ENCODE measurements around the gene RTF1. TPM values are rescaled to one million over a fixed set of nuclear protein-coding genes. Genes with fewer than 3 reads are reported as not detected.
"Not testable (repeated sequence)": the region's sequence is repeated elsewhere in the genome, so short reads cannot be mapped to it uniquely, and the experiment has no call there.

RTF1 gene
- total and polyA plus RNA-seq, 3 experiments from 2014 or later, result 28.2 to 35.5 (median 32.9) TPM

DNA sequence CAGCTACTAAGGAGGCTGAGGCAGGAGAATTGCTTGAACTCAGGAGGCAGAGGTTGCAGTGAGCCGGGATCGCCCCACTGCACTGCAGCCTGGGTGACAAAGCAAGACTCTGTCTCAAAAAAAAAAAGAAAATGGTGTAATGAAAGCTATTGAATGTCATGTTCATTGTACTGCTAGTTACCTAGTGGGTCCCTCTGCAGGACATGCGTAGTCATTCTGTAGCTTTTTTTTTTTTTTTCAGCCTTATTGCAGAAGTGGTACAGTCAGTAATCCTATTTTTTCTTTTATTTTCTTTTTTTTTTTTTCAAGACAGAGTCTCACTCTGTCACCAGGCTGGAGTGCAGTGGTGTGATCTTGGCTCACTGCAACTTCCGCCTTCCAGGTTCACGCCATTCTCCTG is 21.9 kb downstream of the RTF1 start:
- H3K27ac ChIP-seq (ENCODE audit: low read depth, low read length); DNase-seq; H3K4me3 Mint-ChIP-seq; H3K9me3 Mint-ChIP-seq; H3K9me3 ChIP-seq (ENCODE audit: low read length); H3K4me3 ChIP-seq (ENCODE audit: low read length); H3K4me1 ChIP-seq (ENCODE audit: insufficient read depth, low read length); H3K36me3 ChIP-seq (ENCODE audit: insufficient read depth, low read length); H3K27me3 ChIP-seq (ENCODE audit: insufficient read depth, low read length, poor library complexity, severe bottlenecking); CTCF ChIA-PET; H3K27me3 Mint-ChIP-seq: not testable (repeated sequence)
- peaks cover 15 to 30% (median 28%) of the 10 kb centered on the region in 3 donors for H3K4me1 Mint-ChIP-seq
- H3K36me3 Mint-ChIP-seq, result peaks cover 0 to 54% (median 12%) of the 10 kb centered on the region in 3 donors
- H3K27ac Mint-ChIP-seq, result peak overlapping the region in 1 of 8 donors; percentile 33
- POLR2A ChIA-PET, result interaction anchor here (0.7 kb wide), 1 partner anchor 157 kb away, joined by 3 read pairs; no protein-coding TSS in a partner anchor

DNA sequence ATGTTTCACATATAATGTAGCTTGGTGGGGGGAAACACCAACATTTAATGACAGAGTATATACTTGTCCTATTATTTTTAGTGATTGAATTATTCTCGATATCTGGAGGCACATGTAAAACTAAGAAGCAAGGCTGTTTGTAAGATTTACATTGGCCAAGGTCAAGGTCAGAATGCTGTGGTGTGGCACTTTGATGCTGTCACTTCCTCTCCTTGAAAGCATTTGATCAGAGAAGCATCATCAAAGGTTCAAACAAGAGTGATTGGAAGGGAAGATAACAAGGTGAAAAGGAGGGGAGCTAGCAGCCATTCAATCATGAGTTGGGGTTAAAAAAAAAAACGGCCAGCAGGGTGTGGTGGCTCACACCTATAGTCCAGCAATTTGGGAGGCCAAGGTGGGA is 26.4 kb downstream of the RTF1 start:
- Histone ChIP-seq H3K27me3 (ENCODE audit: insufficient read depth, low read length, poor library complexity, severe bottlenecking) (no peaks in the 10 kb centered on the region), H3K4me1 (ENCODE audit: insufficient read depth, low read length) (no peaks in the 10 kb centered on the region), H3K9me3 (ENCODE audit: low read length) (no peaks in the 10 kb centered on the region), H3K27ac (ENCODE audit: low read depth, low read length) (no peak overlapping the region), H3K4me3 (ENCODE audit: low read length) (no peak overlapping the region), H3K36me3 (ENCODE audit: insufficient read depth, low read length) (no peaks in the 10 kb centered on the region)
- H3K4me1 Mint-ChIP-seq, result peaks cover 14 to 24% (median 22%) of the 10 kb centered on the region in 3 donors
- peak overlapping the region in 7 of 8 donors; percentile 13 to 94 (median 66) for H3K27ac Mint-ChIP-seq
- peak in 1 of 5 donors; percentile 10 for DNase-seq
- H3K27me3 Mint-ChIP-seq, result no peaks in the 10 kb centered on the region
- H3K9me3 Mint-ChIP-seq, result no peaks in the 10 kb centered on the region
- POLR2A ChIA-PET, result interaction anchor here (0.6 kb wide), 2 partner anchors 11 to 17 kb away, joined by 4 read pairs; no protein-coding TSS in a partner anchor
- peaks cover 0 to 59% (median 11%) of the 10 kb centered on the region in 3 donors for H3K36me3 Mint-ChIP-seq
- CTCF ChIA-PET, result no interaction called here
- H3K4me3 Mint-ChIP-seq, result no peak overlapping the region

DNA sequence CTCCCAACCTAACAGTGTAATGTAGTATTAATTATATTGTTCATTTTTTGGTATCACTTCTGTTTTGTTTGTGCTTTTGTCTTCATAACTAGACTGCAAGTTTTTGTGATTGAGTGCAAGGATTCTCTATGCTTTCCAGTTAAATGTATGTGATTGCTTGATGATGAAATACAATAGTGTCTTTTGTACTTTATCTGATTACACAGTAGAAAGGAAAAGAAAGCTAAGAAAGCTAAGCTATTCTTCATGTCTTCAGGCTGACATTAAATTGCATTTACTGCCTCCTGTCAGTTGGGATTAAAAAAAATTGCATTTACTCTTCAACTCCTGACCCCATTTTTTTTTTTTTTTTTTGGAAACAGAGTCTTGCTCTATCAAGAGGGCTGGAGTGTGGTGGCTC is 28.5 kb downstream of the RTF1 start:
- Histone ChIP-seq H3K36me3 (ENCODE audit: insufficient read depth, low read length) (no peaks in the 10 kb centered on the region), H3K9me3 (ENCODE audit: low read length) (no peaks in the 10 kb centered on the region), H3K4me1 (ENCODE audit: insufficient read depth, low read length) (no peaks in the 10 kb centered on the region), H3K4me3 (ENCODE audit: low read length) (no peak overlapping the region), H3K27ac (ENCODE audit: low read depth, low read length) (no peak overlapping the region), H3K27me3 (ENCODE audit: insufficient read depth, low read length, poor library complexity, severe bottlenecking) (no peaks in the 10 kb centered on the region)
- ChIA-PET CTCF (interaction anchor here (1.3 kb wide), 1 partner anchor 21 kb away, joined by 5 read pairs; no protein-coding TSS in a partner anchor), POLR2A (no interaction called here)
- Mint-ChIP-seq H3K27me3 (no peaks in the 10 kb centered on the region), H3K36me3 (peaks cover 0 to 47% (median 8%) of the 10 kb centered on the region in 3 donors), H3K4me1 (peaks cover 14 to 24% (median 22%) of the 10 kb centered on the region in 3 donors), H3K9me3 (no peaks in the 10 kb centered on the region), H3K4me3 (no peak overlapping the region), H3K27ac (peak overlapping the region in 1 of 8 donors; percentile 26)
- DNase-seq, result no peak

DNA sequence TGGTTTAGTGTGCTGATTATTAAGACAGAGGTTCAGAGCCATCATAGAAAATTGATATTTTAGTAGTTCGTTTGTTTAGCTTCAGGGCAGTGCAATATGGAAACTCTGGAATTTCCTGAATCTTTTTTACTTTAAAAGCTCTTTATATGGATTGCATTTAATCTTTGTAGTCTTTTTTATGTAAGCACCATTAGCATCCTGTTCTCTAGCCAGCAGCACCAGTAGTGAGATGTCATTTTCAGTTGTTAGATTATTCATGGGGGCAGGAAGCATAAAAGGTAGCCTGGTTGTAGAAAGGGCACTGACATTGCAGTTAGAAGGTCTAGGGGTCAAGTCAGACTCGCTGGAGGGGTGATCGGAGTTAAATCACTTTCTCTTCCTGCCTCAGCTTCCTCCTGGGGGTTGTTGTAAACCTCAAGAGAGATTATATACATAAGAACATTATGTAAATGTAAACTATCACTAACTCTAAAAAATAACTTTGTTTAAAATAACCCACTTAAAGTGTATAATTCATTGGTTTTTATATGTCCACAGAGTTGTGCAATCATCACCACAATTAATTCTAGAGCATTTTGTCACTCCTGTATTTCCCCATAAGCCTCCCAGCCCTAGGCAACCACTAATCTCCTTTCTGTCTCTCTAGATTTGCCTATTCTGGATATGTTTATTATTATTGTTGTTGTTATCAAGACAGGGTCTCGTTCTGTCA is 45.3 kb downstream of the RTF1 start:
- peaks cover 18% of the 10 kb centered on the region for H3K36me3 ChIP-seq (ENCODE audit: insufficient read depth, low read length)
- H3K4me1 ChIP-seq (ENCODE audit: insufficient read depth, low read length), result no peaks in the 10 kb centered on the region
- ChIA-PET POLR2A (no interaction called here), CTCF (interaction anchor here (1.2 to 1.4 kb wide), 2 partner anchors 8 to 96 kb away, joined by 3 read pairs; no protein-coding TSS in a partner anchor)
- H3K9me3 ChIP-seq (ENCODE audit: low read length), result no peaks in the 10 kb centered on the region
- peaks cover 9 to 64% (median 17%) of the 10 kb centered on the region in 3 donors for H3K36me3 Mint-ChIP-seq
- peak overlapping the region in 6 of 8 donors; percentile 8 to 92 (median 42) for H3K27ac Mint-ChIP-seq
- H3K27me3 ChIP-seq (ENCODE audit: insufficient read depth, low read length, poor library complexity, severe bottlenecking), result no peaks in the 10 kb centered on the region
- H3K9me3 Mint-ChIP-seq, result no peaks in the 10 kb centered on the region
- no peak overlapping the region for H3K27ac ChIP-seq (ENCODE audit: low read depth, low read length)
- no peak for DNase-seq
- no peak overlapping the region for H3K4me3 ChIP-seq (ENCODE audit: low read length)
- peak overlapping the region in 1 of 7 donors; percentile 61 for H3K4me3 Mint-ChIP-seq
- peaks cover 6 to 19% (median 18%) of the 10 kb centered on the region in 3 donors for H3K4me1 Mint-ChIP-seq
- no peaks in the 10 kb centered on the region for H3K27me3 Mint-ChIP-seq

DNA sequence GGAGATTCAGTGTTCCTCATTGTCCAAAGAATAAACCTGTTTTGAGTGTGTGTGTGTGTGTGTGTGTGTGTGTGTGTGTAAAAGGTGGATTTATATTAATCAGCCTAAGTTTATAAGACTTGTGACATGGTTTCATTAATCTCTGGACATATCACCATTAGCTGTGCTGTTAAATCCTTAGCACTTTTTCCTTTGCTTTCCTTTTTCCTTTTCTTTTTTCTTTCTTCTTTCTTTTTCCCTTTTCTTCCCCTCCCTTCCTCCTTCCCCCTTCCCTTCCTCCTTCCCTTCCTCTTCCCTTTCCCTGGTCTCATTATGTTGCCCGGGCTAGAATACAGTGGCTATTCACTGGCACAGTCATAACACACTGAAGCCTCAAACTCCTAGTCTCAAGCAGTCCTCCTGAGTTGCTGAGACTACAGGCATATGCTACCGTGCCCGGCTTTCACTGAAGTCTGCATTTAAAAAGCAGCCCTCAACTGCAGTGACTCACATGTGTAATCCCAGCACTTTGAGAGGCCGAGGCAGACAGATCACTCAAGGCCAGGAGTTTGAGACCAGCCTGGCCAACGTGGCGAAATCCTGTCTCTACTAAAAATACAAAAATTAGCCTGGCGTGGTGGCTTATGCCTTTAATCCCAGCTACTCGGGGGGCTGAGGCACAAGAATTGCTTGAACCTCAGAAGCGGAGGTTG is 48.1 kb downstream of the RTF1 start:
- peaks cover 10 to 65% (median 11%) of the 10 kb centered on the region in 3 donors for H3K36me3 Mint-ChIP-seq
- H3K27ac Mint-ChIP-seq, result peak overlapping the region in 3 of 8 donors; percentile 35 to 86 (median 83)
- CTCF ChIA-PET, result interaction anchor here (0.6 to 2.3 kb wide), 14 partner anchors 11 to 560 kb away, joined by 3 to 9 read pairs (median 4); partner anchors contain the start of genes LTK and MAPKBP1
- POLR2A ChIA-PET, result no interaction called here
- Histone ChIP-seq H3K9me3 (ENCODE audit: low read length) (no peaks in the 10 kb centered on the region), H3K27me3 (ENCODE audit: insufficient read depth, low read length, poor library complexity, severe bottlenecking) (no peaks in the 10 kb centered on the region), H3K36me3 (ENCODE audit: insufficient read depth, low read length) (peaks cover 20% of the 10 kb centered on the region), H3K27ac (ENCODE audit: low read depth, low read length) (no peak overlapping the region), H3K4me1 (ENCODE audit: insufficient read depth, low read length) (no peaks in the 10 kb centered on the region), H3K4me3 (ENCODE audit: low read length) (no peak overlapping the region)
- H3K27me3 Mint-ChIP-seq, result no peaks in the 10 kb centered on the region
- H3K4me1 Mint-ChIP-seq, result peaks cover 6 to 21% (median 20%) of the 10 kb centered on the region in 3 donors
- no peak overlapping the region for H3K4me3 Mint-ChIP-seq
- DNase-seq, result no peak
- H3K9me3 Mint-ChIP-seq, result no peaks in the 10 kb centered on the region

DNA sequence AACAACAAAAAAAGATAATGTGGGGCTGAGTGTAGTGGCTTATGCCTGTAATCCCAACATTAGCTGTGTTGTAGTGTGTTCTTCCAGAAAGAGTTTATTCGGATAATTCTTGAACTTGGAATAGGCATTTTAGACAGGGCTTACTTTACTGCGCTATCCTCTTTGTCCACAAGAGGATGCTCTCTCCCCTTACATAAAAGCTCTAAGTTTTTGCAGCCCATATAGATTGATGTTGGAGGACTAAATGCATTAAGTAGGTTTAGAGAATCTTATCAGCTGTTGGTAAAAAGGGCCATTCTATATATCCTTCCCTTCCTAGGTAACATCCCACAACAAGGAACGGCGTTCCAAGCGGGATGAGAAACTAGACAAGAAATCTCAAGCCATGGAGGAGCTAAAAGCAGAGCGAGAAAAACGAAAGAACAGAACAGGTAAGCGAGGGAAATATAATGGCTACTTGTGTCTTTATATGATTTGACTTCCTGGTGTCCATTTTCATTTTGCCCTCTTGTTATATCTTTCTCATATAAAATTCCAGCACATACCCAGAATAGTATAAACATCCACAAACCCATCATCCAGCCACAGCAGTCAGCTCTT is 49.0 kb downstream of the RTF1 start:
- POLR2A ChIA-PET, result interaction anchor here (0.7 kb wide), 1 partner anchor 103 kb away, joined by 4 read pairs; no protein-coding TSS in a partner anchor
- peaks cover 23% of the 10 kb centered on the region for H3K36me3 ChIP-seq (ENCODE audit: insufficient read depth, low read length)

DNA sequence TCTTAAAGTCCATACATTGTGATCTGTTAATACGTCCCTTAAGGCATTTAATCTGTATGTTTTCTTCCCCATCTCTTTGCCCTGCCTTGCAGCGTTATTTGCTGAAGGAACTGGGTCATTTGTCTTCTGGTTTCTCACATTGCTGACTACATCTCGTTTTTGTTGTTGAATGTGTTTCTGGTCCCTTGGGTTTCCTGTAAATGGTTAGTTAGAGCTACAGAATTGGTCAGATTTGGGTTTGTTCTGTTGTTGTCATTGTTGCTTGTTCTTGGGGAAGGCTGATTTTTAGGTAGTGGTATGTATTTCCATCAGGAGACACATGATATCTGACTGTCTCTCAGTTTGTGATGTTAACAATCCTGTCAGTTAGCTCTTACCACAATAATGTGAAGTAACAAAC is 49.8 kb downstream of the RTF1 start:
- Histone ChIP-seq H3K36me3 (ENCODE audit: insufficient read depth, low read length) (peaks cover 28% of the 10 kb centered on the region), H3K9me3 (ENCODE audit: low read length) (no peaks in the 10 kb centered on the region), H3K27ac (ENCODE audit: low read depth, low read length) (no peak overlapping the region), H3K4me3 (ENCODE audit: low read length) (no peak overlapping the region), H3K4me1 (ENCODE audit: insufficient read depth, low read length) (no peaks in the 10 kb centered on the region), H3K27me3 (ENCODE audit: insufficient read depth, low read length, poor library complexity, severe bottlenecking) (no peaks in the 10 kb centered on the region)
- CTCF ChIA-PET, result interaction anchor here (0.6 to 2.3 kb wide), 13 partner anchors 12 to 562 kb away, joined by 3 to 9 read pairs (median 5); no protein-coding TSS in a partner anchor
- Mint-ChIP-seq H3K27me3 (no peaks in the 10 kb centered on the region), H3K9me3 (no peaks in the 10 kb centered on the region), H3K4me3 (peak overlapping the region in 5 of 7 donors; percentile 1 to 51 (median 21)), H3K36me3 (peaks cover 10 to 77% (median 14%) of the 10 kb centered on the region in 3 donors), H3K27ac (peak overlapping the region in 7 of 8 donors; percentile 9 to 95 (median 77)), H3K4me1 (peaks cover 6 to 21% (median 20%) of the 10 kb centered on the region in 3 donors)
- peak in 1 of 5 donors; percentile 24 for DNase-seq
- POLR2A ChIA-PET, result no interaction called here

More for the DNA sequence above, 49.0 kb downstream of the RTF1 start:
- CTCF ChIA-PET, result interaction anchor here (0.6 to 2.3 kb wide), 22 partner anchors 9 to 561 kb away, joined by 3 to 9 read pairs (median 3); partner anchors contain the start of genes LTK and MAPKBP1
- Mint-ChIP-seq H3K4me1 (peaks cover 6 to 21% (median 20%) of the 10 kb centered on the region in 3 donors), H3K9me3 (no peaks in the 10 kb centered on the region), H3K27me3 (no peaks in the 10 kb centered on the region), H3K36me3 (peaks cover 10 to 70% (median 13%) of the 10 kb centered on the region in 3 donors), H3K27ac (peak overlapping the region in 7 of 8 donors; percentile 41 to 91 (median 87)), H3K4me3 (peak overlapping the region in 3 of 7 donors; percentile 33 to 83 (median 72))
- H3K27me3 ChIP-seq (ENCODE audit: insufficient read depth, low read length, poor library complexity, severe bottlenecking), result no peaks in the 10 kb centered on the region
- DNase-seq, result peak in 2 of 5 donors; percentile 21 to 28
- no peak overlapping the region for H3K4me3 ChIP-seq (ENCODE audit: low read length)
- H3K27ac ChIP-seq (ENCODE audit: low read depth, low read length), result no peak overlapping the region
- H3K9me3 ChIP-seq (ENCODE audit: low read length), result no peaks in the 10 kb centered on the region
- no peaks in the 10 kb centered on the region for H3K4me1 ChIP-seq (ENCODE audit: insufficient read depth, low read length)
